Urothelium cell line (cell line): Measurements from ENCODE around the gene ANO7.

Source experiments
- DNase-seq: peaks from one replicate; pipeline ENCODE4 v3.0.0; 2011; ENCODE audit warnings: low spot score, mixed read lengths
- FAIRE-seq: peaks from 2 replicates; lab custom pipeline; 2011; peaks lifted over from hg19 to GRCh38; lab: Jason Lieb, UNC

ANO7 gene

GRCh38 chr2:241242306-241242705 lies 53.8 kb downstream of the ANO7 start:
- FAIRE-seq = no peak
- no peak for DNase-seq

GRCh38 chr2:241244368-241244767 lies 55.9 kb downstream of the ANO7 start:
- DNase-seq (no peak), FAIRE-seq (no peak)

GRCh38 chr2:241248289-241248688 lies 59.8 kb downstream of the ANO7 start:
- no peak for FAIRE-seq
- DNase-seq = no peak

GRCh38 chr2:241248897-241249296 lies 60.4 kb downstream of the ANO7 start:
- FAIRE-seq = no peak
- no peak for DNase-seq

GRCh38 chr2:241249654-241250053 lies 61.2 kb downstream of the ANO7 start:
- no peak for FAIRE-seq
- no peak for DNase-seq

GRCh38 chr2:241252778-241253475 lies 64.5 kb downstream of the ANO7 start:
- FAIRE-seq (no peak), DNase-seq (no peak)

GRCh38 chr2:241254904-241255351 lies 66.5 kb downstream of the ANO7 start:
- FAIRE-seq (no peak), DNase-seq (no peak)

GRCh38 chr2:241255542-241256167 lies 67.2 kb downstream of the ANO7 start:
- no peak for DNase-seq
- no peak for FAIRE-seq

- no peak for DNase-seq
- FAIRE-seq = no peak
Observed at GRCh38 chr2:241256168-241256545, 67.7 kb downstream of the ANO7 start.

- DNase-seq (no peak), FAIRE-seq (no peak)
Observed at GRCh38 chr2:241257419-241258032, 69.0 kb downstream of the ANO7 start.

- no peak for DNase-seq
- FAIRE-seq = no peak
Observed at GRCh38 chr2:241258505-241259280, 70.2 kb downstream of the ANO7 start.

- FAIRE-seq = no peak
- no peak for DNase-seq
Observed at GRCh38 chr2:241260911-241261310, 72.4 kb downstream of the ANO7 start.

- FAIRE-seq (no peak), DNase-seq (no peak)
Observed at GRCh38 chr2:241261628-241262027, 73.2 kb downstream of the ANO7 start.

GRCh38 chr2:241263061-241263460 lies 74.6 kb downstream of the ANO7 start:
- FAIRE-seq = no peak

GRCh38 chr2:241265506-241265905 lies 77.0 kb downstream of the ANO7 start:
- FAIRE-seq (no peak), DNase-seq (no peak)

More at GRCh38 chr2:241263061-241263460, 74.6 kb downstream of the ANO7 start:
- DNase-seq = no peak

GRCh38 chr2:241267249-241268067 lies 79.0 kb downstream of the ANO7 start:
- FAIRE-seq (no peak), DNase-seq (no peak)

- FAIRE-seq (no peak), DNase-seq (no peak)
Observed at GRCh38 chr2:241268306-241268705, 79.8 kb downstream of the ANO7 start.

- FAIRE-seq = no peak
Observed at GRCh38 chr2:241268716-241269445, 80.4 kb downstream of the ANO7 start.

GRCh38 chr2:241269707-241270520 lies 81.4 kb downstream of the ANO7 start:
- no peak for DNase-seq
- FAIRE-seq = no peak

More at GRCh38 chr2:241268716-241269445, 80.4 kb downstream of the ANO7 start:
- no peak for DNase-seq
